Neural crest cell (in vitro differentiated cells): ENCODE results near the gene PRRX2. TPM values are rescaled to one million over a fixed set of nuclear protein-coding genes. Genes with fewer than 3 reads are reported as not detected.

Source experiments
- DNase-seq: peaks from one replicate; pipeline ENCODE4 v3.0.0; 2021; ENCODE audit warnings: low read depth, mixed read lengths, low spot score
- H3K27ac Mint-ChIP-seq: one replicate; pipeline ENCODE4 v1.8.0; 2021; ENCODE audit warnings: mild to moderate bottlenecking, mixed read lengths; ENCODE audit not compliant: unreplicated experiment
- H3K27me3 Mint-ChIP-seq: 2 replicates; pipeline ENCODE4 v1.8.0; 2021; ENCODE audit warnings: low read depth, mild to moderate bottlenecking, mixed read lengths
- H3K36me3 Mint-ChIP-seq: 2 replicates; pipeline ENCODE4 v1.8.0; 2021; ENCODE audit warnings: low read depth, mild to moderate bottlenecking, mixed read lengths
- H3K4me1 Mint-ChIP-seq: 2 replicates; pipeline ENCODE4 v1.8.0; 2021; ENCODE audit warnings: mixed read lengths
- H3K4me3 Mint-ChIP-seq: one replicate; pipeline ENCODE4 v1.8.0; 2021; ENCODE audit warnings: mild to moderate bottlenecking, mixed read lengths
- H3K9me3 Mint-ChIP-seq: 2 replicates; pipeline ENCODE4 v1.8.0; 2021; ENCODE audit warnings: mixed read lengths
- total RNA-seq: library from RNA; stranded (reverse); gene quantifications from 2 replicates; pipeline ENCODE4 v1.2.1, GENCODE V29; 2021
- TF ChIP-seq, protein P1 (sequence below): fragments of 200-600 bp; sonication (generic); conservative IDR thresholded peaks from 2 replicates; pipeline ENCODE4 v1.5.0; 2021; ENCODE audit warnings: antibody characterized with exemption, mild to moderate bottlenecking

PRRX2 gene
- total RNA-seq, 1 donor from 2014 or later, result 0.65 TPM

GRCh38 chr9:129732100-129732499 lies 66.7 kb downstream of the PRRX2 start:
- Mint-ChIP-seq H3K27ac (no peak overlapping the region), H3K27me3 (peaks cover 13% of the 10 kb centered on the region), H3K4me1 (no peaks in the 10 kb centered on the region), H3K9me3 (no peaks in the 10 kb centered on the region), H3K36me3 (no peaks in the 10 kb centered on the region), H3K4me3 (no peak overlapping the region)
- TF ChIP-seq, protein P1, sequence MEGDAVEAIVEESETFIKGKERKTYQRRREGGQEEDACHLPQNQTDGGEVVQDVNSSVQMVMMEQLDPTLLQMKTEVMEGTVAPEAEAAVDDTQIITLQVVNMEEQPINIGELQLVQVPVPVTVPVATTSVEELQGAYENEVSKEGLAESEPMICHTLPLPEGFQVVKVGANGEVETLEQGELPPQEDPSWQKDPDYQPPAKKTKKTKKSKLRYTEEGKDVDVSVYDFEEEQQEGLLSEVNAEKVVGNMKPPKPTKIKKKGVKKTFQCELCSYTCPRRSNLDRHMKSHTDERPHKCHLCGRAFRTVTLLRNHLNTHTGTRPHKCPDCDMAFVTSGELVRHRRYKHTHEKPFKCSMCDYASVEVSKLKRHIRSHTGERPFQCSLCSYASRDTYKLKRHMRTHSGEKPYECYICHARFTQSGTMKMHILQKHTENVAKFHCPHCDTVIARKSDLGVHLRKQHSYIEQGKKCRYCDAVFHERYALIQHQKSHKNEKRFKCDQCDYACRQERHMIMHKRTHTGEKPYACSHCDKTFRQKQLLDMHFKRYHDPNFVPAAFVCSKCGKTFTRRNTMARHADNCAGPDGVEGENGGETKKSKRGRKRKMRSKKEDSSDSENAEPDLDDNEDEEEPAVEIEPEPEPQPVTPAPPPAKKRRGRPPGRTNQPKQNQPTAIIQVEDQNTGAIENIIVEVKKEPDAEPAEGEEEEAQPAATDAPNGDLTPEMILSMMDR, result no peak
- no peak for DNase-seq

- Mint-ChIP-seq H3K27ac (no peak overlapping the region), H3K4me1 (peaks cover 2% of the 10 kb centered on the region), H3K9me3 (no peaks in the 10 kb centered on the region), H3K27me3 (peaks cover 19% of the 10 kb centered on the region), H3K4me3 (no peak overlapping the region), H3K36me3 (no peaks in the 10 kb centered on the region)
- TF ChIP-seq, protein P1, result no peak
- no peak for DNase-seq
Measured at GRCh38 chr9:129732946-129733631, 67.6 kb downstream of the PRRX2 start.

DNA sequence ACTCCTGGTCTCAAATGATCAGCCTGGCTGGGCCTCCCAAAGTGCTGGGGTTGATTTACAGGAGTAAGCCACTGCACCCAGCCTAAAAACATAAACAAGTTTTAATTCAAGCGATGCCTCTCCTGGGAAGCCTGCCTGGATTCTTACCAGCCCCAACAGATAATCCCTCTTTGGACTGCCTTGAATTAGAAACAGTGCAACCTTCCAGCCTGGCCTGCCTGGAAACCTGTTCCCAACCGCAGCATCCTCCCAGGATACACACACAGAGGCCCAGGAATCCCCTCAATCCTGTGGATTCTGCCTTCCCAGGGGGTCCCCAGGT lies 68.1 kb downstream of the PRRX2 start:
- TF ChIP-seq, protein P1, result no peak
- Mint-ChIP-seq H3K36me3 (no peaks in the 10 kb centered on the region), H3K27me3 (peaks cover 22% of the 10 kb centered on the region), H3K27ac (no peak overlapping the region), H3K4me1 (peaks cover 6% of the 10 kb centered on the region), H3K4me3 (no peak overlapping the region), H3K9me3 (no peaks in the 10 kb centered on the region)
- DNase-seq, result no peak

DNA sequence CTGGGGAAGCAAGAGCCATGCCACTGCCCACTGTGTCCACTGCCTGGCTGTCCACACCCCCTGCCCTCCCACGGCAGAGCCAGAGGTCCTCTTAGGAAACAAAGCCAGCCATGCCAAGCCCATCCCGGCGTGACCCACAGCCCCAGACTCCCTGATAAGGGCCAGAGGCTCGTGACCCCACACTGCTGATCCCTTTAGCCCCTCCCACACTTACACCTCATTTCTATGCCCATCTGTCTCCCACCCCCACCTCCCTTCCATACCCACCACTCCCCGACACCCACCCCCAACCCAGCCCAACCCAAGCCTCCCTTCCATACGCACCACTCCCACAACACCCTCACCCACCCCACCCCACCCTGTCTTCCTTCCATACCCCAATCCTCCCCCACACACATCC lies 70.1 kb downstream of the PRRX2 start:
- peaks cover 6% of the 10 kb centered on the region for H3K4me1 Mint-ChIP-seq
- H3K9me3 Mint-ChIP-seq, result no peaks in the 10 kb centered on the region
- peaks cover 16% of the 10 kb centered on the region for H3K27me3 Mint-ChIP-seq
- H3K27ac Mint-ChIP-seq, result no peak overlapping the region
- H3K36me3 Mint-ChIP-seq, result no peaks in the 10 kb centered on the region
- H3K4me3 Mint-ChIP-seq, result no peak overlapping the region
- DNase-seq, result no peak
- TF ChIP-seq, protein P1, result no peak

- Mint-ChIP-seq H3K4me1 (peaks cover 6% of the 10 kb centered on the region), H3K27me3 (peaks cover 16% of the 10 kb centered on the region), H3K4me3 (no peak overlapping the region), H3K9me3 (no peaks in the 10 kb centered on the region), H3K27ac (no peak overlapping the region), H3K36me3 (no peaks in the 10 kb centered on the region)
- TF ChIP-seq, protein P1, result no peak
- no peak for DNase-seq
Measured at GRCh38 chr9:129736334-129736733, 70.9 kb downstream of the PRRX2 start.
